ENCODE measurements around the gene SORCS2.

Gene SORCS2

GRCh38 chr4:7777017-7777710 is 584.8 kb downstream of the SORCS2 start:
- DNase-seq: no peak

GRCh38 chr4:7777871-7778509 is 585.7 kb downstream of the SORCS2 start:
- no peak for DNase-seq

- no peak for DNase-seq
Observed at GRCh38 chr4:7778510-7779431, 586.4 kb downstream of the SORCS2 start.

- DNase-seq: no peak
Observed at GRCh38 chr4:7779432-7779768, 587.1 kb downstream of the SORCS2 start.

- no peak for DNase-seq
Observed at GRCh38 chr4:7780751-7781348, 588.5 kb downstream of the SORCS2 start.

- DNase-seq: no peak
Observed at GRCh38 chr4:7781366-7781765, 589.0 kb downstream of the SORCS2 start.

- no peak for DNase-seq
Observed at GRCh38 chr4:7781993-7782392, 589.7 kb downstream of the SORCS2 start.

GRCh38 chr4:7782783-7783182 is 590.4 kb downstream of the SORCS2 start:
- no peak for DNase-seq

GRCh38 chr4:7783541-7783940 is 591.2 kb downstream of the SORCS2 start:
- no peak for DNase-seq

GRCh38 chr4:7784131-7784870 is 592.0 kb downstream of the SORCS2 start:
- DNase-seq: no peak

GRCh38 chr4:7785017-7785416 is 592.7 kb downstream of the SORCS2 start:
- no peak for DNase-seq

- DNase-seq: no peak
Observed at GRCh38 chr4:7786040-7786439, 593.7 kb downstream of the SORCS2 start.

- DNase-seq: no peak
Observed at GRCh38 chr4:7786517-7786916, 594.2 kb downstream of the SORCS2 start.

GRCh38 chr4:7787067-7787466 is 594.7 kb downstream of the SORCS2 start:
- no peak for DNase-seq

GRCh38 chr4:7787681-7788141 is 595.4 kb downstream of the SORCS2 start:
- no peak for DNase-seq

GRCh38 chr4:7788193-7788592 is 595.9 kb downstream of the SORCS2 start:
- DNase-seq: no peak

GRCh38 chr4:7788694-7789425 is 596.5 kb downstream of the SORCS2 start:
- no peak for DNase-seq

GRCh38 chr4:7790023-7790422 is 597.7 kb downstream of the SORCS2 start:
- DNase-seq: no peak

GRCh38 chr4:7790999-7791398 is 598.7 kb downstream of the SORCS2 start:
- DNase-seq: no peak

Data from activated gamma-delta T cell treated with Interleukin-2 at 50 U/mL for 16 hours (primary cell).